ENCODE measurements around the gene SHH.
"Not testable (repeated sequence)": the region's sequence is repeated elsewhere in the genome, so short reads cannot be mapped to it uniquely, and the experiment has no call there.

SHH gene

GRCh38 chr7:155824227-155824886, 12.1 kb upstream of the SHH start:
- FAIRE-seq, result no peak
- DNase-seq (ENCODE audit: insufficient read length, low spot score), result no peak
- no peak for TF ChIP-seq SPI1 (IDR thresholded peaks at IDR 0.05; ENCODE audit: low read depth, low read length)
- TF ChIP-seq POU2F2 (IDR thresholded peaks at IDR 0.05; ENCODE audit: low read depth, low read length), result no peak
- no peak for TF ChIP-seq TAF1 (IDR thresholded peaks at IDR 0.05; ENCODE audit: low read depth, low read length)
- TF ChIP-seq POLR2AphosphoS5 (IDR thresholded peaks at IDR 0.05; ENCODE audit: low read depth, low read length), result no peak
- no peak for TF ChIP-seq PAX5 (IDR thresholded peaks at IDR 0.05; ENCODE audit: insufficient read depth, low read length, severe bottlenecking)
- no peak for TF ChIP-seq POLR2A (IDR thresholded peaks at IDR 0.05; ENCODE audit: low read depth, low read length)

GRCh38 chr7:155821851-155822250, 9.6 kb upstream of the SHH start:
- no peak for DNase-seq (ENCODE audit: insufficient read length, low spot score)
- no peak for FAIRE-seq
- TF ChIP-seq PAX5 (IDR thresholded peaks at IDR 0.05; ENCODE audit: insufficient read depth, low read length, severe bottlenecking) (no peak), SPI1 (IDR thresholded peaks at IDR 0.05; ENCODE audit: low read depth, low read length) (no peak), POU2F2 (IDR thresholded peaks at IDR 0.05; ENCODE audit: low read depth, low read length) (no peak), TAF1 (IDR thresholded peaks at IDR 0.05; ENCODE audit: low read depth, low read length) (no peak), POLR2A (IDR thresholded peaks at IDR 0.05; ENCODE audit: low read depth, low read length) (no peak), POLR2AphosphoS5 (IDR thresholded peaks at IDR 0.05; ENCODE audit: low read depth, low read length) (no peak)

- TF ChIP-seq SPI1 (IDR thresholded peaks at IDR 0.05; ENCODE audit: low read depth, low read length) (no peak), POLR2AphosphoS5 (IDR thresholded peaks at IDR 0.05; ENCODE audit: low read depth, low read length) (no peak), TAF1 (IDR thresholded peaks at IDR 0.05; ENCODE audit: low read depth, low read length) (no peak), PAX5 (IDR thresholded peaks at IDR 0.05; ENCODE audit: insufficient read depth, low read length, severe bottlenecking) (no peak), POLR2A (IDR thresholded peaks at IDR 0.05; ENCODE audit: low read depth, low read length) (no peak), POU2F2 (IDR thresholded peaks at IDR 0.05; ENCODE audit: low read depth, low read length) (no peak)
- no peak for FAIRE-seq
- DNase-seq (ENCODE audit: insufficient read length, low spot score), result no peak
These were observed 8.5 kb upstream of the SHH start for GRCh38 chr7:155820788-155821187.

- TF ChIP-seq POU2F2 (IDR thresholded peaks at IDR 0.05; ENCODE audit: low read depth, low read length) (no peak), POLR2AphosphoS5 (IDR thresholded peaks at IDR 0.05; ENCODE audit: low read depth, low read length) (no peak), SPI1 (IDR thresholded peaks at IDR 0.05; ENCODE audit: low read depth, low read length) (no peak), POLR2A (IDR thresholded peaks at IDR 0.05; ENCODE audit: low read depth, low read length) (no peak)
- FAIRE-seq (no peak), DNase-seq (ENCODE audit: insufficient read length, low spot score) (no peak)
These were observed 8.0 kb upstream of the SHH start for GRCh38 chr7:155820246-155820645.

- no peak for FAIRE-seq
- TF ChIP-seq POLR2AphosphoS5 (IDR thresholded peaks at IDR 0.05; ENCODE audit: low read depth, low read length) (no peak), TAF1 (IDR thresholded peaks at IDR 0.05; ENCODE audit: low read depth, low read length) (no peak), POU2F2 (IDR thresholded peaks at IDR 0.05; ENCODE audit: low read depth, low read length) (no peak), POLR2A (IDR thresholded peaks at IDR 0.05; ENCODE audit: low read depth, low read length) (no peak), SPI1 (IDR thresholded peaks at IDR 0.05; ENCODE audit: low read depth, low read length) (no peak), PAX5 (IDR thresholded peaks at IDR 0.05; ENCODE audit: insufficient read depth, low read length, severe bottlenecking) (no peak)
- DNase-seq (ENCODE audit: insufficient read length, low spot score), result no peak
These were observed 6.9 kb upstream of the SHH start for GRCh38 chr7:155819186-155819585.

GRCh38 chr7:155818820-155819168, 6.5 kb upstream of the SHH start:
- no peak for FAIRE-seq
- DNase-seq (ENCODE audit: insufficient read length, low spot score), result no peak
- TF ChIP-seq POLR2A (IDR thresholded peaks at IDR 0.05; ENCODE audit: low read depth, low read length), result no peak
- TF ChIP-seq POU2F2 (IDR thresholded peaks at IDR 0.05; ENCODE audit: low read depth, low read length), result no peak
- no peak for TF ChIP-seq PAX5 (IDR thresholded peaks at IDR 0.05; ENCODE audit: insufficient read depth, low read length, severe bottlenecking)
- no peak for TF ChIP-seq SPI1 (IDR thresholded peaks at IDR 0.05; ENCODE audit: low read depth, low read length)

GRCh38 chr7:155818154-155818819, 6.0 kb upstream of the SHH start:
- FAIRE-seq (no peak), DNase-seq (ENCODE audit: insufficient read length, low spot score) (no peak)
- no peak for TF ChIP-seq POLR2AphosphoS5 (IDR thresholded peaks at IDR 0.05; ENCODE audit: low read depth, low read length)
- no peak for TF ChIP-seq TAF1 (IDR thresholded peaks at IDR 0.05; ENCODE audit: low read depth, low read length)
- TF ChIP-seq PAX5 (IDR thresholded peaks at IDR 0.05; ENCODE audit: insufficient read depth, low read length, severe bottlenecking), result no peak
- no peak for TF ChIP-seq SPI1 (IDR thresholded peaks at IDR 0.05; ENCODE audit: low read depth, low read length)
- no peak for TF ChIP-seq POLR2A (IDR thresholded peaks at IDR 0.05; ENCODE audit: low read depth, low read length)
- TF ChIP-seq POU2F2 (IDR thresholded peaks at IDR 0.05; ENCODE audit: low read depth, low read length), result no peak

- not testable (repeated sequence) for DNase-seq (ENCODE audit: insufficient read length, low spot score); FAIRE-seq
These were observed 5.3 kb upstream of the SHH start for GRCh38 chr7:155817515-155817914.

- no peak for TF ChIP-seq POU2F2 (IDR thresholded peaks at IDR 0.05; ENCODE audit: low read depth, low read length)
- no peak for TF ChIP-seq POLR2AphosphoS5 (IDR thresholded peaks at IDR 0.05; ENCODE audit: low read depth, low read length)
- no peak for TF ChIP-seq POLR2A (IDR thresholded peaks at IDR 0.05; ENCODE audit: low read depth, low read length)
- TF ChIP-seq SPI1 (IDR thresholded peaks at IDR 0.05; ENCODE audit: low read depth, low read length), result no peak
- TF ChIP-seq TAF1 (IDR thresholded peaks at IDR 0.05; ENCODE audit: low read depth, low read length), result no peak
- TF ChIP-seq PAX5 (IDR thresholded peaks at IDR 0.05; ENCODE audit: insufficient read depth, low read length, severe bottlenecking), result no peak
- DNase-seq (ENCODE audit: insufficient read length, low spot score), result no peak
- no peak for FAIRE-seq
These were observed 4.7 kb upstream of the SHH start for GRCh38 chr7:155816996-155817395.

GRCh38 chr7:155816192-155816508, 3.9 kb upstream of the SHH start:
- DNase-seq (ENCODE audit: insufficient read length, low spot score) (no peak), FAIRE-seq (no peak)
- TF ChIP-seq PAX5 (IDR thresholded peaks at IDR 0.05; ENCODE audit: insufficient read depth, low read length, severe bottlenecking), result no peak
- no peak for TF ChIP-seq SPI1 (IDR thresholded peaks at IDR 0.05; ENCODE audit: low read depth, low read length)
- no peak for TF ChIP-seq POLR2A (IDR thresholded peaks at IDR 0.05; ENCODE audit: low read depth, low read length)
- no peak for TF ChIP-seq TAF1 (IDR thresholded peaks at IDR 0.05; ENCODE audit: low read depth, low read length)
- no peak for TF ChIP-seq POU2F2 (IDR thresholded peaks at IDR 0.05; ENCODE audit: low read depth, low read length)
- TF ChIP-seq POLR2AphosphoS5 (IDR thresholded peaks at IDR 0.05; ENCODE audit: low read depth, low read length), result no peak

Measured in GM12891 (cell line).